ENCODE measurements around the gene SH3D21. TPM values are rescaled to one million over a fixed set of nuclear protein-coding genes. Genes with fewer than 3 reads are reported as not detected.

SH3D21 gene
- total and polyA plus RNA-seq, 11 donors = 0.38 to 3.1 (median 1.4) TPM

DNA sequence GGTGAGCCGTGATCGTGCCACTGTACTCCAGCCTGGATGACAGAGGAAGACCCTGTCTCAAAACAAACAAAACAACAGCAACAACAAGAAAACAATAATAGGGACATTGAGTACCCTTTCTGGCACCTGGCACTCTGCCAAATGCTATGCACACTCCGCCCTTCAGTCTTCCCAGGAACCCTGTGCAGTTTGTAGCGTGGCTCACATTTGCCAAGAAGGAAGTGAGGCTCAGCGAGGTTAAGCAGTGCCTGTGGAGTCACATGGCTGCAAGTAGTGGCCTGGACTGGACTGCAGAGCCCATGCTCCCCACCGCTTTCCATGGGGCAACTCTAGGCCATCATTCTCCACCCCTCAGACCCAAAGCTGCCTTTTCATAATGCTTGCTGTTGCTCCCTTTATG is 22.5 kb downstream of the SH3D21 start:
- DNase-seq (peak in 4 of 5 donors; percentile 44 to 65 (median 54)), ATAC-seq (peak in 3 of 4 donors; percentile 47 to 69 (median 63))
- H3K4me1 ChIP-seq = peaks cover 0 to 30% (median 18%) of the 10 kb centered on the region in 12 donors
- no peak overlapping the region for H3K4me3 ChIP-seq
- no peaks in the 10 kb centered on the region for H3K9me3 ChIP-seq
- H3K27ac ChIP-seq = no peak overlapping the region
- WGBS, 4 donors = 65 to 77% (median 69%) methylated on average over 6 of the region's 6 CpGs
- TF ChIP-seq, protein P1, sequence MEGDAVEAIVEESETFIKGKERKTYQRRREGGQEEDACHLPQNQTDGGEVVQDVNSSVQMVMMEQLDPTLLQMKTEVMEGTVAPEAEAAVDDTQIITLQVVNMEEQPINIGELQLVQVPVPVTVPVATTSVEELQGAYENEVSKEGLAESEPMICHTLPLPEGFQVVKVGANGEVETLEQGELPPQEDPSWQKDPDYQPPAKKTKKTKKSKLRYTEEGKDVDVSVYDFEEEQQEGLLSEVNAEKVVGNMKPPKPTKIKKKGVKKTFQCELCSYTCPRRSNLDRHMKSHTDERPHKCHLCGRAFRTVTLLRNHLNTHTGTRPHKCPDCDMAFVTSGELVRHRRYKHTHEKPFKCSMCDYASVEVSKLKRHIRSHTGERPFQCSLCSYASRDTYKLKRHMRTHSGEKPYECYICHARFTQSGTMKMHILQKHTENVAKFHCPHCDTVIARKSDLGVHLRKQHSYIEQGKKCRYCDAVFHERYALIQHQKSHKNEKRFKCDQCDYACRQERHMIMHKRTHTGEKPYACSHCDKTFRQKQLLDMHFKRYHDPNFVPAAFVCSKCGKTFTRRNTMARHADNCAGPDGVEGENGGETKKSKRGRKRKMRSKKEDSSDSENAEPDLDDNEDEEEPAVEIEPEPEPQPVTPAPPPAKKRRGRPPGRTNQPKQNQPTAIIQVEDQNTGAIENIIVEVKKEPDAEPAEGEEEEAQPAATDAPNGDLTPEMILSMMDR (IDR thresholded peaks at IDR 0.05) = no peak
- TF ChIP-seq POLR2A (IDR thresholded peaks at IDR 0.05) = no peak
- H3K36me3 ChIP-seq = no peaks in the 10 kb centered on the region
- intact Hi-C loops (cut with DNase I) = loop anchor here in 1 of 10 donors (5.0 kb wide), 1 partner anchor 39 kb away; no protein-coding TSS in a partner anchor
- H3K27me3 ChIP-seq = no peaks in the 10 kb centered on the region

DNA sequence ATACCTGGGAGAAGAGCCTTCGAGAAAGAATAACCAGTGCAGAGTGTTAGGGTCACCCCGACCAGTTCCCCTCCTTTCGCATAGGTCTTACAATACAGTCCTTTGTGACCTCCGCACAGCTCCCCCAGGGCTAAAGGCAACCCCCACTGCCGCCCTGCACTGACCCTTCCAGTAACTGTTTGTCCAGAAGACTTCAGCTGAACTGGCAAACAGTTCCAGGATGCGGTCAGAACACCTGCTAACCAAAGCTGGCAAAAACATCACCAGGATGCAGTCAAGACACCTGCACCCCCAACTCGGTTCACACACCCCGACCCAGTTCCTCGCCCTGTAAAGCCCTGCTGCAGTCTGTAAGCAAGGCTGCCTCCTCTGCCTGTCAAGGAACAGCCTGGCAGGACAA is 23.6 kb downstream of the SH3D21 start:
- 81 to 89% (median 88%) methylated on average over 9 of the region's 9 CpGs for WGBS, 4 donors
- Histone ChIP-seq H3K27me3 (no peaks in the 10 kb centered on the region), H3K27ac (no peak overlapping the region), H3K4me3 (no peak overlapping the region), H3K9me3 (no peaks in the 10 kb centered on the region), H3K4me1 (peaks cover 0 to 19% (median 9%) of the 10 kb centered on the region in 12 donors), H3K36me3 (no peaks in the 10 kb centered on the region)
- ATAC-seq = no peak
- intact Hi-C loops (cut with DNase I) = loop anchor here in 1 of 10 donors (5.0 kb wide), 1 partner anchor 37 kb away; no protein-coding TSS in a partner anchor
- DNase-seq = no peak
- no peak for TF ChIP-seq POLR2A (IDR thresholded peaks at IDR 0.05)
- TF ChIP-seq, protein P1 (IDR thresholded peaks at IDR 0.05) = no peak

DNA sequence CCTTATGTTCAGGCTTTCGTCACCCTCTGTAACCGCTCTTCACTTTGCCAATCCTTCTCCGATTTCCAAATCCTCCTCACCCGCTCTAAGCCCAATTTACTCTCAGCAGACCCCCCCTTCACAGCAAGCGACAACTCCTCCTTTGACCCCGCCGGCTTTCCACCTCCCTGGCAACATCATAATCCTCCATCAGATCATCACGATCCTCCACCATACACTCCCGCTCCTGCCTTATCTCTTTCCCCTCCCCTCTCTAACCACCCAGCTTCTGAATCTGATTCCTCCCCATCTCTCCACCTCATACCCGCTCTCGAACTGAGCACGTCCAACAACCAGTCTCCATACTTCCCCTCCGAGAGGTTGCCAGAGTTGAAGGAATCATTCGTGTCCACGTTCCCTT is 24.8 kb downstream of the SH3D21 start:
- H3K36me3 ChIP-seq = no peaks in the 10 kb centered on the region
- no peak for TF ChIP-seq POLR2A (IDR thresholded peaks at IDR 0.05)
- TF ChIP-seq, protein P1 (IDR thresholded peaks at IDR 0.05) = no peak
- H3K4me3 ChIP-seq = no peak overlapping the region
- H3K27ac ChIP-seq = no peak overlapping the region
- intact Hi-C loops (cut with DNase I) = no loop called here
- no peaks in the 10 kb centered on the region for H3K9me3 ChIP-seq
- ATAC-seq (no peak), DNase-seq (peak in 1 of 5 donors; percentile 14)
- no peaks in the 10 kb centered on the region for H3K27me3 ChIP-seq
- H3K4me1 ChIP-seq = peaks cover 0 to 17% (median 9%) of the 10 kb centered on the region in 12 donors
- 91 to 95% (median 93%) methylated on average over 15 of the region's 15 CpGs for WGBS, 4 donors

GRCh38 chr1:36337830-36338229 is 31.7 kb downstream of the SH3D21 start:
- peak overlapping the region in 5 of 12 donors; percentile 46 to 73 (median 63) for H3K27ac ChIP-seq
- DNase-seq = no peak
- intact Hi-C loops (cut with DNase I) = no loop called here
- H3K36me3 ChIP-seq = peaks cover 0 to 34% (median 11%) of the 10 kb centered on the region in 9 donors
- TF ChIP-seq POLR2A (IDR thresholded peaks at IDR 0.05) = no peak
- TF ChIP-seq, protein P1 (IDR thresholded peaks at IDR 0.05) = no peak
- WGBS, 4 donors = 67 to 87% (median 74%) methylated on average over 6 of the region's 6 CpGs
- H3K4me1 ChIP-seq = peaks cover 0 to 31% (median 27%) of the 10 kb centered on the region in 12 donors
- no peak for ATAC-seq
- H3K4me3 ChIP-seq = no peak overlapping the region
- no peaks in the 10 kb centered on the region for H3K27me3 ChIP-seq
- H3K9me3 ChIP-seq = no peaks in the 10 kb centered on the region
